ENCODE results near the gene MACROH2A2.
"Not testable (repeated sequence)": the region's sequence is repeated elsewhere in the genome, so short reads cannot be mapped to it uniquely, and the experiment has no call there.

MACROH2A2 gene

DNA sequence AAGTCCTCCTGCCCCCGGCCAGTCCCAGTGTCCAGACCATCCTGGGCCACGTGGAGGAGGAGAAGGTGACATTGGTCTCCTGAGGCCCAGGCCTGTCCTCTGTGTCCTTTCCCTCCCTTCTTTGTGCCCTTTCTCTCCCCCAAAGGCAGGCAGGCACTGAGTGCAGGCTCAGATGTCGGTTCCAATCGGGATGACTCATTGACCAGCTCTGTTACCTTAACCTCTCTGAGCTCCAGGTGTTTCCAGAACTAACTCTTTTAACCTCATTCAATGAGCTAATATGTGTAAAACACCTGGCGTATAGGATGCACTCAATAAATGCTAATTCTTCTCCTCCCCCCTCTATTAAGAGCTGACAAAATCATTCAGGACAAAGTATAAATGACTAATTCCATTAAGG is 25.7 kb downstream of the MACROH2A2 start:
- Histone ChIP-seq H3K36me3 (no peaks in the 10 kb centered on the region), H3K4me1 (ENCODE audit: control insufficient read depth in 1 of 2, insufficient read depth in 1 of 2, low read depth in 1 of 2, low read length in 1 of 2) (no peaks in the 10 kb centered on the region), H3K27me3 (no peaks in the 10 kb centered on the region), H3K9me3 (no peaks in the 10 kb centered on the region), H3K27ac (no peak overlapping the region), H3K4me3 (ENCODE audit: low read depth in 1 of 2, low read length in 1 of 2) (no peak overlapping the region)
- no peak for TF ChIP-seq CTCF (IDR thresholded peaks at IDR 0.05)

GRCh38 chr10:70078937-70079336 is 26.3 kb downstream of the MACROH2A2 start:
- no peak for TF ChIP-seq CTCF (IDR thresholded peaks at IDR 0.05)

GRCh38 chr10:70080789-70081188 is 28.1 kb downstream of the MACROH2A2 start:
- H3K9me3 ChIP-seq; H3K27ac ChIP-seq; H3K36me3 ChIP-seq; H3K4me1 ChIP-seq (ENCODE audit: control insufficient read depth in 1 of 2, insufficient read depth in 1 of 2, low read depth in 1 of 2, low read length in 1 of 2); H3K4me3 ChIP-seq (ENCODE audit: low read depth in 1 of 2, low read length in 1 of 2); H3K27me3 ChIP-seq: not testable (repeated sequence)

More at GRCh38 chr10:70078937-70079336, 26.3 kb downstream of the MACROH2A2 start:
- Histone ChIP-seq H3K27ac (no peak overlapping the region), H3K9me3 (no peaks in the 10 kb centered on the region), H3K4me1 (ENCODE audit: control insufficient read depth in 1 of 2, insufficient read depth in 1 of 2, low read depth in 1 of 2, low read length in 1 of 2) (no peaks in the 10 kb centered on the region), H3K4me3 (ENCODE audit: low read depth in 1 of 2, low read length in 1 of 2) (no peak overlapping the region), H3K27me3 (no peaks in the 10 kb centered on the region), H3K36me3 (no peaks in the 10 kb centered on the region)

DNA sequence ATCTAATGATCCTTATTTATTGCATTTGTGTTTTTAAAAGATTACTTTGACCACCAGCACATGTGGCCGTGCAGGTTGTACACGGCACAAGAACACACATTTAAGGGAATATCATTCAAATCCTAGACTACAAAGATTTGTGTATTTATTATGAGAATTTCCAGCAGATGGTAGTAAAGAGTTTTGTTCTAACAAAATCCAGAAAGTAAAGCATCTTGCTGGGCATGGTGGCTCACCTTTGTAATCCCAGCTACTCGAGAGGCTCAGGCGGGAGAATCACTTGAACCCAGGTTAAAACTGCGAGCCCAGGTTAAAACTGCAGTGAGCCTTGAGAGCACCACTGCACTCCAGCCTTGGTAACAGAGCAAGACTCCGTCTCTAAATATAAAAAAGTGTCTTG is 31.5 kb downstream of the MACROH2A2 start:
- Histone ChIP-seq H3K9me3 (no peaks in the 10 kb centered on the region), H3K36me3 (no peaks in the 10 kb centered on the region), H3K27ac (no peak overlapping the region), H3K4me1 (ENCODE audit: control insufficient read depth in 1 of 2, insufficient read depth in 1 of 2, low read depth in 1 of 2, low read length in 1 of 2) (no peaks in the 10 kb centered on the region), H3K27me3 (no peaks in the 10 kb centered on the region), H3K4me3 (ENCODE audit: low read depth in 1 of 2, low read length in 1 of 2) (no peak overlapping the region)
- no peak for TF ChIP-seq CTCF (IDR thresholded peaks at IDR 0.05)

GRCh38 chr10:70085975-70086613 is 33.4 kb downstream of the MACROH2A2 start:
- Histone ChIP-seq H3K36me3 (no peaks in the 10 kb centered on the region), H3K27me3 (no peaks in the 10 kb centered on the region), H3K9me3 (no peaks in the 10 kb centered on the region), H3K4me3 (ENCODE audit: low read depth in 1 of 2, low read length in 1 of 2) (no peak overlapping the region), H3K4me1 (ENCODE audit: control insufficient read depth in 1 of 2, insufficient read depth in 1 of 2, low read depth in 1 of 2, low read length in 1 of 2) (no peaks in the 10 kb centered on the region), H3K27ac (no peak overlapping the region)
- TF ChIP-seq CTCF (IDR thresholded peaks at IDR 0.05), result no peak

DNA sequence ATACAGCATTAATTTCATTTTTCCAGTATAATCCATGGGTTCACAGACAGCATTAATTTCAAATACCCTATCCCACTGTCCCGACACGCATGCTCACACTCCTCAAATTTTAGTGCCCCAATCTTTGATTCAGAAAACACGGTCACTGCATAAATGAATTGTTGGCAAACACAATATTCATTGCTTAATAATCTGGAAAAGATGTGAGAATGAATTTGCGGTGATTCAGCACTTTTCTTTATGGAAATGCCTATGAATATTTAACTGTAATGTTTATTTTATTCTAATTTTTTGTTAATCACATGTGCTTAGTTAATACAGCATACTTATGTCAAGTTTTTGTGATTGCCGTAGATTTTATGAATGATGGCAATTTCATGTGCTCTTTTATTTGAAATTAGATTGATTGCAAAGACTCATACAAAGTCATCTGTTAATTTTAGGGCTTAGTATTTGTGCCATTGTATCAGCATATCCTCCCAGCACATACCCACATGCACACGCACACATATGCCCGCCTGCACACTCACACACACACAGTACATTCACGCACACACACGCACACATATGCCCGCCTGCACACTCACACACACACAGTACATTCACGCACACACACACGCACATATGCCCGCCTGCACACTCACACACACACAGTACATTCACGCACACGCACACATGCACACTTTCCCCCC is 35.1 kb downstream of the MACROH2A2 start:
- no peak for TF ChIP-seq CTCF (IDR thresholded peaks at IDR 0.05)
- Histone ChIP-seq H3K4me1 (ENCODE audit: control insufficient read depth in 1 of 2, insufficient read depth in 1 of 2, low read depth in 1 of 2, low read length in 1 of 2) (no peaks in the 10 kb centered on the region), H3K9me3 (no peaks in the 10 kb centered on the region), H3K4me3 (ENCODE audit: low read depth in 1 of 2, low read length in 1 of 2) (no peak overlapping the region), H3K27ac (no peak overlapping the region), H3K27me3 (no peaks in the 10 kb centered on the region), H3K36me3 (no peaks in the 10 kb centered on the region)

Data from neutrophil (primary cell).